Measurements from ENCODE around the gene PLAAT4.

Gene PLAAT4

GRCh38 chr11:63552921-63553320, 16.3 kb downstream of the PLAAT4 start:
- TF ChIP-seq CTCF (conservative IDR thresholded peaks at IDR 0.05; ENCODE audit: low read depth, low read length): no peak
- no peak overlapping the region for H3K4me3 ChIP-seq (ENCODE audit: low read length)
- DNase-seq (ENCODE audit: low read depth): no peak

- DNase-seq (ENCODE audit: low read depth): no peak
- no peak overlapping the region for H3K4me3 ChIP-seq (ENCODE audit: low read length)
- no peak for TF ChIP-seq CTCF (conservative IDR thresholded peaks at IDR 0.05; ENCODE audit: low read depth, low read length)
Measured at GRCh38 chr11:63553759-63554158, 17.2 kb downstream of the PLAAT4 start.

GRCh38 chr11:63554877-63555223, 18.2 kb downstream of the PLAAT4 start:
- DNase-seq (ENCODE audit: low read depth): no peak
- TF ChIP-seq CTCF (conservative IDR thresholded peaks at IDR 0.05; ENCODE audit: low read depth, low read length): no peak
- H3K4me3 ChIP-seq (ENCODE audit: low read length): no peak overlapping the region

GRCh38 chr11:63556404-63557013, 19.9 kb downstream of the PLAAT4 start:
- no peak for TF ChIP-seq CTCF (conservative IDR thresholded peaks at IDR 0.05; ENCODE audit: low read depth, low read length)
- no peak overlapping the region for H3K4me3 ChIP-seq (ENCODE audit: low read length)
- DNase-seq (ENCODE audit: low read depth): no peak

GRCh38 chr11:63557570-63557969, 21.0 kb downstream of the PLAAT4 start:
- no peak for DNase-seq (ENCODE audit: low read depth)
- no peak overlapping the region for H3K4me3 ChIP-seq (ENCODE audit: low read length)
- TF ChIP-seq CTCF (conservative IDR thresholded peaks at IDR 0.05; ENCODE audit: low read depth, low read length): no peak

GRCh38 chr11:63558459-63559157, 22.0 kb downstream of the PLAAT4 start:
- no peak for TF ChIP-seq CTCF (conservative IDR thresholded peaks at IDR 0.05; ENCODE audit: low read depth, low read length)
- H3K4me3 ChIP-seq (ENCODE audit: low read length): no peak overlapping the region
- DNase-seq (ENCODE audit: low read depth): no peak

Data from retinal pigment epithelial cell (primary cell).